AG10803 (cell line): ENCODE results near the gene TRMU.
"Not testable (repeated sequence)": the region's sequence is repeated elsewhere in the genome, so short reads cannot be mapped to it uniquely, and the experiment has no call there.

Experiments
- DNase-seq: peaks from one replicate; pipeline ENCODE4 v3.0.0; 2010; ENCODE audit warnings: low read depth
- H3K4me3 ChIP-seq: 2 replicates; pipeline ENCODE4 v1.5.1; 2011; ENCODE audit warnings: mild to moderate bottlenecking, low read length, control low read depth
- TF ChIP-seq, protein P1 (sequence below): conservative IDR thresholded peaks from 2 replicates; pipeline ENCODE4 v1.5.1; 2011; ENCODE audit warnings: mild to moderate bottlenecking, low read length, control low read depth, inconsistent platforms

TRMU gene

DNA sequence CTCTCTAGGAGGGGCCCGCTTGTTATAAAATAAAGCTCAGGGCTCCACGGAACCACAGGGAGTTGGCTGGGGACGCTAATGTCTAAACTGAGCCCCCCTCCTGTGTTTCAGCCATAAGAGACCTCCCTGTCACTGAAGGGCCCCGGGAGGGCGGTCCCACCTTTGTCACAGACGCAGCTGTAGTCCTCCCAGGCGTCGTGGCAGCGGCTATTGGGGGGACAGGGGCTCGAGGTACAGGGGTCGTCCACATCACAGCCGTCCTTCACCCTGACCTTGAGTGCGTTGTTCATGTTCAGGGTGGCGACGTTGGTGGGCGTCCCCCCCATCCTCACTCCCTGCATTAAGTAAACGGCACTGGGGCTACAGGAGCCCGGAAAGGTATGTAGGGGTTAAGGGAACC lies 62.0 kb downstream of the TRMU start:
- TF ChIP-seq, protein P1, sequence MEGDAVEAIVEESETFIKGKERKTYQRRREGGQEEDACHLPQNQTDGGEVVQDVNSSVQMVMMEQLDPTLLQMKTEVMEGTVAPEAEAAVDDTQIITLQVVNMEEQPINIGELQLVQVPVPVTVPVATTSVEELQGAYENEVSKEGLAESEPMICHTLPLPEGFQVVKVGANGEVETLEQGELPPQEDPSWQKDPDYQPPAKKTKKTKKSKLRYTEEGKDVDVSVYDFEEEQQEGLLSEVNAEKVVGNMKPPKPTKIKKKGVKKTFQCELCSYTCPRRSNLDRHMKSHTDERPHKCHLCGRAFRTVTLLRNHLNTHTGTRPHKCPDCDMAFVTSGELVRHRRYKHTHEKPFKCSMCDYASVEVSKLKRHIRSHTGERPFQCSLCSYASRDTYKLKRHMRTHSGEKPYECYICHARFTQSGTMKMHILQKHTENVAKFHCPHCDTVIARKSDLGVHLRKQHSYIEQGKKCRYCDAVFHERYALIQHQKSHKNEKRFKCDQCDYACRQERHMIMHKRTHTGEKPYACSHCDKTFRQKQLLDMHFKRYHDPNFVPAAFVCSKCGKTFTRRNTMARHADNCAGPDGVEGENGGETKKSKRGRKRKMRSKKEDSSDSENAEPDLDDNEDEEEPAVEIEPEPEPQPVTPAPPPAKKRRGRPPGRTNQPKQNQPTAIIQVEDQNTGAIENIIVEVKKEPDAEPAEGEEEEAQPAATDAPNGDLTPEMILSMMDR, result no peak
- H3K4me3 ChIP-seq, result no peak overlapping the region
- no peak for DNase-seq

DNA sequence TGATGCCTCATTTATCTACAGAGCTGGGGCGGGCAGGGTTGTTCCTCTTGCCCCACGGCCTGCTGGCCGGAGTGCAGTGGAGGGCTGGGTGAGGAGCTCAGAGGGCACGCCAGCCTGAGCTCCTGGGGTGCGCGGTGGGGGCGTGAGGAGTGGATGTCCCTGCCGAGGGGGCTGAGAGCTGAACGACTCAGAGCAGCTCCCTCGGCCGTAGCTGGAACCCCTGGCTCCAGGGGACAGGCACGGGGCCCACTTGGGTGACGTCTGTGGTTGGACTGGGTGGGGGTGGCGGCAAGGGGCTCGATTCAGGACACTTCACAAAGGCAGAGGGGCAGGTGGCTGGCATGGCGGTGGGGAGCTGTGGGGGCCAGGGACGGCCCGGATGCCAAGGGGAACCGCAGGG lies 62.4 kb downstream of the TRMU start:
- TF ChIP-seq, protein P1, result no peak
- H3K4me3 ChIP-seq, result no peak overlapping the region
- DNase-seq, result no peak

DNA sequence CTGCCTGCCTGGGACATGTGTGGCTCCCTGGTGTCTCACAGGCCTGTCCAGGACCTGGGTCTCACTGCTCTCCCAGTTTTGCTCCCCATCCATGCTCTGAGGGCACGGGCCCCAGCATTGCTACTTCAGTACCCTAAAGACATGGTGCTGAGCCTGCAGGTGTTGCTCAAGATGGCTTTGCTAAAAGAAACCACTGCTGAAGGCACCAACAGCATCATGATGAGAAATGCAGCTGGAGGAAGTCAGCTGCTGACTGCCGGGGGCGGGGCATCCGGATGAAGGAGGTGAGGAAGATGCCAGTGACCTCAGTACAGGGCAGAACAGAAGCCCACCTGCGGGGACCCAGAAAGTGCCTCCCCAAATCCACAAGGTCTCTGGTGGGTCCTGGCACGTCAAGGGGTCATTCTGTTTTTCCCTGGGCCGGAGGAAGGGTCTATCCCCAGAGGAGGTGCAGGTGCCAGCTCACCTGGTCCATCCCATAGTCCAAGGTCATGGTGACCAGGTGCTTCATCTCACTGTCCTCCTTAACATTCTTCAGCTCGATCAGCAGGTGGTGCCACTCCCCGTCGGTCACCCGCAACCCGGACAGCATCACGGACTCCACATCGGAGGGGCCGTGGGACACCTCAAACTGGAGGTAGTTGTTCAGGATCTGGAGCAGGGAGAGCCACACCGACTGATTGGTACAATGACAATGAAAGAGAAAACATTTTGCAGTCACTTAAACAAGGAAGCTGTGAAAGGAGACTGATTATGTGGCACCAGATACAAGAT lies 63.9 kb downstream of the TRMU start:
- H3K4me3 ChIP-seq, result no peak overlapping the region
- TF ChIP-seq, protein P1, result no peak
- DNase-seq, result no peak

DNA sequence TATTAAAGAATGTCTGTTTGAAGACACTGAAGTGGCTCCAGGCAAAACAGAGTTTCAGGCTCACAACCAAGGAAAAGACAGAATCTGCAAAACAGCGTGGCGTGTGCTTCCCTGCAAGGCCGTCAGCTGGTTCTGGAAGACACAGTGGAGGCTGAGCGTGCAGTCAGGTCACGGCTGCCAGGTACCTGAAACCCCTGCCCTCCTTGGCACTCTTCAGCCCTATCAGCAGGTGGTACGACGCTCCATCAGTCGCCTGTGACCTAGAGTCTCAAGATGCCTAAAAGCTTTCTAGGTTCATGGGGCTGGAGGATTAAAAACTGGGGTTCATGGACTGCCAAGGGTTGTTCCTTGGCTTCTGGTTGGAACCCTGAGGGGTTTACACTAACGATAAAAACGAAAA lies 65.9 kb downstream of the TRMU start:
- DNase-seq, result no peak
- TF ChIP-seq, protein P1, result no peak
- H3K4me3 ChIP-seq, result no peak overlapping the region

DNA sequence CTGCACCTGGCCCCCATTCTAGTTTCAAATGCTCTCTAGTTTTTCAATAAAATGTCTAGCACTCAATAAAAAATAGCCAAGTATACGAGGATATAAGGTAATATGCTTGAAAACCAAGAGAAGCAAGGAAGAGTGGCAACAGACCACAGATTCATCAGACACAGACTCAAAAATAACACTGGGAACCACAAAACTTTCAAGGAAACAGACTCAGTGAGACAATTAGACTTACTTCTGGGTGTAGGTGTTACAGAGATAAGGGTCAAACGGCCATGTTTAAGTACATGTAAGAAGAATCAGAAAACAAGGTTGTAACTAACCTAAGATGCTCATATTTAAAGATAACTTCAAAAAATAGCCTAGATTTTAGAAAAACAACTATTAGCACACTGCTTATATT lies 67.0 kb downstream of the TRMU start:
- no peak for DNase-seq
- TF ChIP-seq, protein P1, result no peak
- H3K4me3 ChIP-seq, result no peak overlapping the region

DNA sequence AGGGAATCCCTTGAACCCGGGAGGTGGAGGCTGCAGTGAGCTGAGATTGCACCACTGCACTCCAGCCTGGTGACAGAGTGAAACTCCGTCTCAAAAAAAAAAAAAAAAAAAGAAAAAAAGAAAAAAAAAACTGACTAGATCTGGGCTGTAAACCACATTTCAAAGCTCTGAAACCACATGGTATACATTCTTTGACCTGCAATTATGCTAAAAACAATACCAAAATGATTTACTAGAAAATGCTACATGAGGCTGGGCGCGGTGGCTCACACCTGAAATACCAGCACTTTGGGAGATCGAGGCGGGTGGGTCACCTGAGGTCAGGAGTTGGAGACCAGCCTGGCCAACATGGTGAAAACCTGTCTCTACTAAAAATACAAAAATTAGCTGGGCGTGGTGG lies 68.4 kb downstream of the TRMU start:
- not testable (repeated sequence) for H3K4me3 ChIP-seq, DNase-seq

DNA sequence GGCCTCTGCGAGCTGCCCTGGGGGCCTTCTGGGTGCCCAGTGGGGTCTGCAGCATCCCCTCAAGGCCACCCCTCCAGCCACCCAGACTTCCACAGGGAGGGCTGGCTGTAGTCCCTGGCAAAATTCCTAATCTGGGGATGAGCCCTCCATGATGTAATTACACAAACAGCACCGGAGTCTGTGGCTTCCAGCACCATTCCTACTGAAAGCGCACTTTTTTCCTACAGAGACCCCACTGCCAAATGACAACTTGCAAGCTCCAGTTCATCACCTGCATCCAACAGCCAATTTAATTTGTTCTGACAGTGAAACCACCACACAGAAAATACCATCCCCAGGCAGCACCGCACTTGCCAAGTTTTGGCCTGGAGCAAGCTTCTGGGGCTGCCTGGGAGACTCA lies 70.4 kb downstream of the TRMU start:
- H3K4me3 ChIP-seq, result no peak overlapping the region
- TF ChIP-seq, protein P1, result no peak

More for the DNA sequence above, 70.4 kb downstream of the TRMU start:
- no peak for DNase-seq
